ENCODE measurements around the gene LRRC71. TPM values are rescaled to one million over a fixed set of nuclear protein-coding genes. Genes with fewer than 3 reads are reported as not detected.

The LRRC71 gene
- total RNA-seq, 1 donor from 2014 or later, result not detected

DNA sequence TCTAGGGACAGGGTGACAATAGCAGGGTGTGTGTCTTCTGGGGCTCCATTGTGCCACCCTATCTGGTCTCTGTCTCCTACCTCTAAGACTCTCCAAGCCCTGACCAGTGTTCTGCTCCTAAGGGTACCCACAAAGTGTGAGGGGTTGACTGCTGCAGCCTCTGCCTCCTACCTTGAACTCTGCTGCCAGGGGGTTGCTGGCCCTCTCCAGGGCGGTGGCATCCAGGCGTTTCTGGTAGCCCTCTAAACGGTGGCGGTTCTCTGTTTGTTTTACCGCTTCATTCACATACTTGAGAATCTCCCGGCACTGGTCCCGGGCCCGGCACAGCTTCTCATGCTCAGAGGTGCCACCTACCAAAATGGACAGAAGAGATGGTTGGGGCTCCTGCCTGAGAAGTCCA, 24.4 kb downstream of the LRRC71 start:
- Histone ChIP-seq H3K4me3 (ENCODE audit: low read depth, low read length) (no peak overlapping the region), H3K27me3 (ENCODE audit: control insufficient read depth, insufficient read depth, low read length) (no peaks in the 10 kb centered on the region), H3K36me3 (ENCODE audit: control insufficient read depth, insufficient read depth, low read length) (peaks cover 36% of the 10 kb centered on the region)
- FAIRE-seq (no peak), DNase-seq (ENCODE audit: low read depth) (no peak)
- TF ChIP-seq, protein P1, sequence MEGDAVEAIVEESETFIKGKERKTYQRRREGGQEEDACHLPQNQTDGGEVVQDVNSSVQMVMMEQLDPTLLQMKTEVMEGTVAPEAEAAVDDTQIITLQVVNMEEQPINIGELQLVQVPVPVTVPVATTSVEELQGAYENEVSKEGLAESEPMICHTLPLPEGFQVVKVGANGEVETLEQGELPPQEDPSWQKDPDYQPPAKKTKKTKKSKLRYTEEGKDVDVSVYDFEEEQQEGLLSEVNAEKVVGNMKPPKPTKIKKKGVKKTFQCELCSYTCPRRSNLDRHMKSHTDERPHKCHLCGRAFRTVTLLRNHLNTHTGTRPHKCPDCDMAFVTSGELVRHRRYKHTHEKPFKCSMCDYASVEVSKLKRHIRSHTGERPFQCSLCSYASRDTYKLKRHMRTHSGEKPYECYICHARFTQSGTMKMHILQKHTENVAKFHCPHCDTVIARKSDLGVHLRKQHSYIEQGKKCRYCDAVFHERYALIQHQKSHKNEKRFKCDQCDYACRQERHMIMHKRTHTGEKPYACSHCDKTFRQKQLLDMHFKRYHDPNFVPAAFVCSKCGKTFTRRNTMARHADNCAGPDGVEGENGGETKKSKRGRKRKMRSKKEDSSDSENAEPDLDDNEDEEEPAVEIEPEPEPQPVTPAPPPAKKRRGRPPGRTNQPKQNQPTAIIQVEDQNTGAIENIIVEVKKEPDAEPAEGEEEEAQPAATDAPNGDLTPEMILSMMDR (IDR thresholded peaks at IDR 0.05; ENCODE audit: insufficient read depth, low read length, severe bottlenecking), result no peak

GRCh38 chr1:156945881-156946661, 25.6 kb downstream of the LRRC71 start:
- H3K4me3 ChIP-seq (ENCODE audit: low read depth, low read length), result no peak overlapping the region
- peaks cover 31% of the 10 kb centered on the region for H3K36me3 ChIP-seq (ENCODE audit: control insufficient read depth, insufficient read depth, low read length)
- H3K27me3 ChIP-seq (ENCODE audit: control insufficient read depth, insufficient read depth, low read length), result no peaks in the 10 kb centered on the region
- TF ChIP-seq, protein P1 (IDR thresholded peaks at IDR 0.05; ENCODE audit: insufficient read depth, low read length, severe bottlenecking), result no peak
- FAIRE-seq (peak; percentile 32), DNase-seq (ENCODE audit: low read depth) (peak; percentile 47)

- DNase-seq (ENCODE audit: low read depth) (no peak), FAIRE-seq (no peak)
- H3K4me3 ChIP-seq (ENCODE audit: low read depth, low read length), result no peak overlapping the region
- TF ChIP-seq, protein P1 (IDR thresholded peaks at IDR 0.05; ENCODE audit: insufficient read depth, low read length, severe bottlenecking), result no peak
- no peaks in the 10 kb centered on the region for H3K27me3 ChIP-seq (ENCODE audit: control insufficient read depth, insufficient read depth, low read length)
- H3K36me3 ChIP-seq (ENCODE audit: control insufficient read depth, insufficient read depth, low read length), result peaks cover 30% of the 10 kb centered on the region
These were observed 26.7 kb downstream of the LRRC71 start for GRCh38 chr1:156947127-156947526.

DNA sequence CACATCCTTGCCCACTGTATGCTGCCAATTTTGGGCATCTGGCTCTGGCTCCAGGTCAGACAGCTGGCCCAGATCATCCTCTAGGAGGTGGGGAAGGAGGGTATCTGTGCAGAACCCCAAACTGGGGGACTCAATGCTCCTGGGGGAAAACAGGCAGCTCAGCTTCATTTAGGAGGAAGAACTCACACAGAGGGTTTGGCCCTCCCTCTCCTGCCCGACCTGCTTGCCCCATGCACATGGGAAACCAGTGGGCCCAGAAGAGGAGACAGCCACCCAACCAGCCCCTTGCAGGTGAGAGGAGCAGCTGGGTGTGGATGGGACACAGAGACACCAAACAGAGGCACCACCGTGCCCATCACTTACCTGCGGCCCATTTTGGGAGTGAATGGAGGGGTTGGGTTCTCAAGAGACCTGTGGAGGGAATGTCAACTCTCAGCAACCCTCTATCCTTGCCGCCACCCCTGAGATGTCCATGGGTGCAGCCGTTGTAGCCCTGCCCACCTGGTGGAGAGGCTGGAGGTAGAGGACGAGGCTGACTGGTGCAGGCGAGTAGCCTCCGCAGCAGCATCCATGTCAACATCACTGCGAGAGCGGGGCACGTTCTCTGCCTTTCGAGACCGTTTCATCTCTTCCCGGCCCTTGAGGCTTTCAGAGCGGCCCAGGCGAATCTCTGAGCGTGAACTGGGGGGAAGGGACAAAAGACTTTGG, 27.5 kb downstream of the LRRC71 start:
- DNase-seq (ENCODE audit: low read depth) (no peak), FAIRE-seq (peak; percentile 50)
- Histone ChIP-seq H3K27me3 (ENCODE audit: control insufficient read depth, insufficient read depth, low read length) (no peaks in the 10 kb centered on the region), H3K36me3 (ENCODE audit: control insufficient read depth, insufficient read depth, low read length) (peaks cover 27% of the 10 kb centered on the region), H3K4me3 (ENCODE audit: low read depth, low read length) (no peak overlapping the region)
- TF ChIP-seq, protein P1 (IDR thresholded peaks at IDR 0.05; ENCODE audit: insufficient read depth, low read length, severe bottlenecking), result no peak

- Histone ChIP-seq H3K4me3 (ENCODE audit: low read depth, low read length) (no peak overlapping the region), H3K27me3 (ENCODE audit: control insufficient read depth, insufficient read depth, low read length) (no peaks in the 10 kb centered on the region), H3K36me3 (ENCODE audit: control insufficient read depth, insufficient read depth, low read length) (peaks cover 27% of the 10 kb centered on the region)
- TF ChIP-seq, protein P1 (IDR thresholded peaks at IDR 0.05; ENCODE audit: insufficient read depth, low read length, severe bottlenecking), result peak; percentile 25
- DNase-seq (ENCODE audit: low read depth) (no peak), FAIRE-seq (no peak)
These were observed 28.3 kb downstream of the LRRC71 start for GRCh38 chr1:156948708-156949107.
